KG1 (cell line): ENCODE results near the gene HHIP.

Experiments
- DNase-seq: peaks from one replicate; lab custom pipeline; 2025; lab: John Stamatoyannopoulos, UW

HHIP gene

GRCh38 chr4:144655491-144655890, 9.5 kb downstream of the HHIP start:
- no peak for DNase-seq

GRCh38 chr4:144656850-144657249, 10.9 kb downstream of the HHIP start:
- no peak for DNase-seq

- no peak for DNase-seq
These were observed 12.1 kb downstream of the HHIP start for GRCh38 chr4:144658015-144658567.

GRCh38 chr4:144658903-144659302, 12.9 kb downstream of the HHIP start:
- no peak for DNase-seq

GRCh38 chr4:144659447-144659846, 13.5 kb downstream of the HHIP start:
- DNase-seq = no peak

GRCh38 chr4:144663834-144664475, 18.0 kb downstream of the HHIP start:
- no peak for DNase-seq

- DNase-seq = no peak
These were observed 20.7 kb downstream of the HHIP start for GRCh38 chr4:144666539-144667175.

GRCh38 chr4:144667500-144667899, 21.5 kb downstream of the HHIP start:
- no peak for DNase-seq

- DNase-seq = no peak
These were observed 24.8 kb downstream of the HHIP start for GRCh38 chr4:144670776-144671175.

- no peak for DNase-seq
These were observed 28.8 kb downstream of the HHIP start for GRCh38 chr4:144674711-144675110.

- no peak for DNase-seq
These were observed 35.9 kb downstream of the HHIP start for GRCh38 chr4:144681806-144682205.

- no peak for DNase-seq
These were observed 37.6 kb downstream of the HHIP start for GRCh38 chr4:144683516-144683915.

- DNase-seq = no peak
These were observed 40.0 kb downstream of the HHIP start for GRCh38 chr4:144685911-144686310.

- DNase-seq = no peak
These were observed 41.0 kb downstream of the HHIP start for GRCh38 chr4:144686921-144687320.

GRCh38 chr4:144687466-144687865, 41.5 kb downstream of the HHIP start:
- no peak for DNase-seq

GRCh38 chr4:144688035-144688569, 42.1 kb downstream of the HHIP start:
- no peak for DNase-seq

- DNase-seq = no peak
These were observed 43.2 kb downstream of the HHIP start for GRCh38 chr4:144689125-144689524.

- no peak for DNase-seq
These were observed 49.8 kb downstream of the HHIP start for GRCh38 chr4:144695721-144696120.

GRCh38 chr4:144696376-144696775, 50.4 kb downstream of the HHIP start:
- DNase-seq = no peak

- no peak for DNase-seq
These were observed 53.6 kb downstream of the HHIP start for GRCh38 chr4:144699565-144699964.

GRCh38 chr4:144701683-144702233, 55.8 kb downstream of the HHIP start:
- no peak for DNase-seq

GRCh38 chr4:144703494-144703893, 57.5 kb downstream of the HHIP start:
- DNase-seq = no peak
